Astrocyte of the cerebellum (primary cell): ENCODE results near the gene PLK5.
"Not testable (repeated sequence)": the region's sequence is repeated elsewhere in the genome, so short reads cannot be mapped to it uniquely, and the experiment has no call there.

Experiments used
- DNase-seq: peaks from one replicate; pipeline ENCODE4 v3.0.0-alpha.2; 2011; ENCODE audit warnings: low read depth
- H3K4me3 ChIP-seq: 2 replicates; pipeline ENCODE4 v1.5.1; 2011; ENCODE audit warnings: mild to moderate bottlenecking, low read depth, low read length, moderate library complexity
- CTCF ChIP-seq: IDR thresholded peaks from 2 replicates; pipeline ENCODE4 v1.5.1; 2012; ENCODE audit warnings: low read length, low read depth, moderate library complexity, mild to moderate bottlenecking; ENCODE audit errors: missing control alignments
- in situ Hi-C: cut with HindIII; loops from 2 replicates; pipeline ENCODE4 v1.10.0; 2017; ENCODE audit warnings: low sequenced_read_pairs

The PLK5 gene

GRCh38 chr19:1497578-1498235 is 26.2 kb upstream of the PLK5 start:
- no peak for DNase-seq
- in situ Hi-C loops, result no loop called here
- no peak for TF ChIP-seq CTCF
- H3K4me3 ChIP-seq, result no peak overlapping the region

- in situ Hi-C loops, DNase-seq, H3K4me3 ChIP-seq: not testable (repeated sequence)
These were observed 24.6 kb upstream of the PLK5 start for GRCh38 chr19:1499231-1499630.

GRCh38 chr19:1501200-1501595 is 22.7 kb upstream of the PLK5 start:
- no peak for TF ChIP-seq CTCF
- in situ Hi-C loops, result no loop called here
- H3K4me3 ChIP-seq, result no peak overlapping the region
- no peak for DNase-seq

- in situ Hi-C loops, result no loop called here
- DNase-seq, result no peak
- H3K4me3 ChIP-seq, result no peak overlapping the region
- TF ChIP-seq CTCF, result no peak
These were observed 21.3 kb upstream of the PLK5 start for GRCh38 chr19:1502433-1503088.

- no peak for DNase-seq
- TF ChIP-seq CTCF, result peak; percentile 61
- in situ Hi-C loops, result no loop called here
- H3K4me3 ChIP-seq, result no peak overlapping the region
These were observed 20.6 kb upstream of the PLK5 start for GRCh38 chr19:1503089-1503924.

GRCh38 chr19:1503925-1504773 is 19.7 kb upstream of the PLK5 start:
- in situ Hi-C loops, result no loop called here
- TF ChIP-seq CTCF, result no peak
- DNase-seq, result no peak
- no peak overlapping the region for H3K4me3 ChIP-seq
